CD4-positive, alpha-beta T cell treated with Interleukin-4 for 1 hour (primary cell): Measurements from ENCODE around the gene IFNG.
A peak's percentile ranks its signal among the peaks of the same experiment; 100 is the strongest.

Experiments used
- DNase-seq, 2 donors: peaks; one replicate each; pipeline ENCODE4 v3.0.0-alpha.2; 2020 to 2022

The IFNG gene

DNA sequence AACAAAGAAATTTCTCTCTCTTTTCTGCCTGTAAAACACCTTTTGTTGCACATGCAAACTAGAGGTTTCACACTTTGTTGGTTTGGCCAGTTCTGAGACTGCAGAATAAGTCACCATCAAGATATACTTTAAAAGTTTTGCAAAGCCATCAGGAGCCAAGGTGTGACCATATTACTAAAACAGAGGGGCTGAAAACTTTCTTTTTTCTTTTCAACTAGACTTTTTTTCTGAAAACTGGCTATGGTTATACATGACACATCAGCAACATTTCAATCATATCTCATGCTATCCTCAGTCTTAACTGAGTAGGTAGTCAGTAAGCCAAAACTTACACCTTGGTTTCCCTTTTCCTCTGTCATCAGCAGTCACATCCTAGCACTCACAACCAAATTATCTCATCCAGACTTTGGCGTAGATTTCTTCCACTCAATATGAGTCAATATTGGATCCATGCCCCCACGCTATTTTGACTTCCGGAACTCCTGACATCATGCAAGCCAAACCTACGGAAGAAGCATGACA is 4.1 kb upstream of the IFNG start:
- peak in 1 of 2 donors; percentile 25 for DNase-seq

- DNase-seq = no peak
Observed at GRCh38 chr12:68162374-68162773, 2.8 kb upstream of the IFNG start.

- DNase-seq = peak; percentile 20 to 77
Observed at GRCh38 chr12:68158432-68158831, 1.1 kb downstream of the IFNG start.

GRCh38 chr12:68157380-68157779 is 2.2 kb downstream of the IFNG start:
- peak in 1 of 2 donors; percentile 24 for DNase-seq

GRCh38 chr12:68156636-68157035 is 2.9 kb downstream of the IFNG start:
- DNase-seq = no peak

DNA sequence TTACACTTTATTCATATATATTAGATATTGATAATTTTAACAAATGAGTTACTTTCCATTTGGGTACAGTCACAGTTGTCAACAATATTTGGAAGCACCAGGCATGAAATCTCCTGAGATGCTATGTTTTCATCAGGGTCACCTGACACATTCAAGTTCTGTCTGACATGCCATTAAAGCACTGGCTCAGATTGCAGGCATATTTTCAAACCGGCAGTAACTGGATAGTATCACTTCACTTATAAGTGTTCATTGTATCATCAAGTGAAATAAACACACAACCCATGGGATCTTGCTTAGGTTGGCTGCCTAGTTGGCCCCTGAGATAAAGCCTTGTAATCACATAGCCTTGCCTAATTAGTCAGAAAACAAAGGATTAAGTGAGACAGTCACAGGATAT is 4.8 kb downstream of the IFNG start:
- no peak for DNase-seq

GRCh38 chr12:68148261-68148951 is 11.1 kb downstream of the IFNG start:
- DNase-seq = no peak

DNA sequence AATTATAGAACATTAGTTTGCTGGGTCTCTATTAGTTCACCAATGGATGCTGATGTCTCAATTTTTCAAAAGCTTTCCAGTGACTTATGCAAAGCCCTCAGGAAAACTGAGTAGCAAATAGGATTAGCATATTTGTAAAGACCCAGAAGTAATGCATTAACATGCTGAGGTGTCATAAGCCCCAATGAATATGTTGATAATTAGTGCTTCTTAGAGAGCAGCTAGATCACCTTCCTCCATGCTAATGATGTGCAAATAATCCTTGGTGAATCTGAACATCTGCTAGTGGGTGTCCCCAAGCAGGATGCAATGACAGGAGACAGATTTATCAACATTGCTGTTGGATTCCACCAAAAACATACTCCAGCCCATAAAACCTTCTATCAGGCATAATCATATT is 19.0 kb downstream of the IFNG start:
- DNase-seq = no peak

DNA sequence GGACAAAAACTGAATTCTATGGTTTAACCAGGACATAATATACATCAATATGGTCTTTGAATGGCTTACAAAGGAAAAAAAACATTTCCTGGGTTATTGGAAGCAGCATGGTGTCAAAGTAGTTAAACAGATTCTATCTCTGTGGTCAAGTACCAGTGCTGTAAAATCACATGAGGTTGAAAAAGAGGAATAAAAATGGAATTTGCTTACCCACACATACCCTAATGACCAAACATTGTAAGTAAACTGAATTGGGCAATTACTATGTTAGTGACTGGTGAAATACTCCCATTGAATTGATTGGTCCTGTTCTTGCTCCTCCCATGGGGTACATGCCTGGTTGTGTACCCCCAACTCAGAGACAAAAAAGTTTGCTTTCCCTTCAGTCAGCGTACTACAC is 19.6 kb downstream of the IFNG start:
- no peak for DNase-seq

GRCh38 chr12:68139001-68139400 is 20.5 kb downstream of the IFNG start:
- no peak for DNase-seq

- no peak for DNase-seq
Observed at GRCh38 chr12:68138480-68138879, 21.1 kb downstream of the IFNG start.

DNA sequence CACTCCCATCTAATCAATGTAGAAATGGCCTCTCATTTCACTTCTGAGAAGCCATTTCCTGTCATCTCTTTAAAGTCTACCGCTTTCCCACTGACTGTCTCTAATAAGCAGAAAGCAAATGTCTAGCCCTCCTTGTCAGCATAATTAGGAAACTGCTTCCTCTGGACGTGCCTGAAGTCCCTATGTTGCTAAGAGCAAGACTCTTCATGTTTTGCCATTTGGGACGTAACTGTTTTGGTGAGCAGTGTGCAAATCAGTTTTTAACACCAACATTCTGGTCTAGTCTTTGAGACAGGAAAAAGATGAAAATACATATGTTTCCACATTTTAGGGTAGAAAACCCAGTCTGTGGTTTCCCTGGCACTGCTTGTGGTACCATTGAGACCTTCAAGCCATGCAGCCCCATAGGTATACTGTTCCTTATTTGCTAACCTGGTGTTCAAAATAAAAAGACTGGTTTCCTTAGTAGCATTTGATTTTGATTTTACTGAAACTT is 22.2 kb downstream of the IFNG start:
- peak in 1 of 2 donors; percentile 25 for DNase-seq

DNA sequence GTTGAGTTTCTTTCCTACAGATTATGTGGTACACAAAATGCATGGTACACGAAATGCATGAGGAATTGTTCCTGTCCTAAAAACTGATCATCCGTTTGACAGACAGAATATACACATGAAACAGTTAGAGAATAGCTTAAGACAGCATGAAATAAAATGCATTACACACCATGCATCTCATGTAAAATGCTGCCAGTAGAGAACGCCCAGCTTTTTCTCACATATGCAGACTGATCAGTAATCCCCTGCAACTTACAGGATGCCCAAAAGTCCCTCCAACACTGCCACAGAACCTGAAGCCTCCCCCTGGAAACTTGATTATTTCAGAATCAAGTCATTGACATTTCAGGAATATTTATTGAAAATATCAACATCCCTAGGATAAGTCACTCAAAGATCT is 24.0 kb downstream of the IFNG start:
- no peak for DNase-seq

GRCh38 chr12:68131867-68132414 is 27.6 kb downstream of the IFNG start:
- no peak for DNase-seq

- no peak for DNase-seq
Observed at GRCh38 chr12:68129979-68130378, 29.6 kb downstream of the IFNG start.

DNA sequence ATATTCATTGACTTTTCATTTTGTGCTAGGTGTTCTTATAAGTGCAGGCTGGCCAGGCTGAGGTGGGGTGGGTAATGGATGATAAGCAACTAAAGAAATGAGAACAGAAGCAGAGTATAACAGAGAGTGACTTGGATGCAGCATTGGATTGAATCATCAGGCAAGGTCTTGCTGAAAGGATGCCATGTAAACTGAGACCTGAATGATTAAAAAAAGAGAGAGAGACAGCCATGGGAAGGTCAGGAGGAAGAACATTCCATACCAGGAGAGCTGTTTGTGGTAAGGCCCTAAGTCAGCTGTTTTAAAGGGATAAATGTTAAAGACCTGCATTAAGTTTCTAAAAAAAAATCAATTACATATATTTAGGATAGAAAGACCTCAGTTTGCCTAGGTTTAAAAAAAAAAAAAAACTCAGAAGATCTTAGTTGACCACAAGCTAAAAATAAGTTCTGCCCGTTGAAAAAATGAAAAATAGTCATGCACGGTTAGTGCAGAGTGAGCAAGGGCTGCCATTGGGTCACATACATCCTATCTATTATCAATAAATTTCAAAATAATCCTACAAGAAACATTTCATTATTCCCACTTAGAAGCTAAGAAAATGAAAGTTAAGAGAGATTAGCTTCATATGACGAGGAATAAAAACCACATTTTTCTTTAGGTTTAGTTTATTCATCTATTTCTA is 37.2 kb downstream of the IFNG start:
- DNase-seq = no peak

DNA sequence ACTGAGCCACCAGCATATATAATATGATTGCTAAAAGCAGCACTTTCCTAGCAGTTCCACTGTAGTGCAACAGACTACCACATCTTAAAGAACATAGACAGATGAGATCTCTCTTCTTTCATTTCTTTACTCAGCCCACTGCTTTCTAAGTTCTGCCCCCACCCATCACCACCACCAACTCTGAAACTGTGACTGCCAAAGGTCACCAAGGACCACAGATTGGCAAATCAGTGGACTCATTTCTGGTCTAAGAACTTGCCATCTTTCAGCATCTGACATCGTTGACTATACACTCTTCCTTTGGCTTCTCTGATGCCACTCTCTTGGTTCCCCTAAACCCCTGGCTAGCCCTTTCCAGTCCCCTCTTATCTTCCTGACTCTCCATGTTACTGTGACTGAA is 38.4 kb downstream of the IFNG start:
- no peak for DNase-seq

DNA sequence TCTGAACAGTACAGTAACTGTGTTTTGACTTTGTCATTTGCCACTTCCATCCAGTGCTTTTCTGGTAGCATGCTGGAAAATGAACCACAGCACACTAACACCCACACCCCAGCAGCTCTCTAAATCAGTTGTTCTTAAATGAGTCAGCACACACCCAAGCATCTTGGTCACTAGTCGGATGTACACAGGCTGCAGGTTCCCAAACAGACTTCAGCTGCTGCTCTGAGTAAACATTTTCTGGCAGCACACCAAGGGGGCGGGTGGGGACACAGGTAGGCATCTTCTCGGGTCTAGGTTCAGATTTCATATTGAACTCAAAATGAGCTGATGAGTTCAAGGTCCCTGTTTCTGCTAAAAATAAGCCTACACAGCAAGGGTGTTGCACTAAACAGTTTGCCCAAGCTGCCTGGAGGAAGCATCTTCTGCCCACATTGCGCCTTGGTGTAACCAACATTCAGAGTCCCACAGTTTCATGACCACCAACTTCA is 39.8 kb downstream of the IFNG start:
- DNase-seq = peak; percentile 22 to 51

GRCh38 chr12:68119250-68119649 is 40.3 kb downstream of the IFNG start:
- DNase-seq = peak in 1 of 2 donors; percentile 16

DNA sequence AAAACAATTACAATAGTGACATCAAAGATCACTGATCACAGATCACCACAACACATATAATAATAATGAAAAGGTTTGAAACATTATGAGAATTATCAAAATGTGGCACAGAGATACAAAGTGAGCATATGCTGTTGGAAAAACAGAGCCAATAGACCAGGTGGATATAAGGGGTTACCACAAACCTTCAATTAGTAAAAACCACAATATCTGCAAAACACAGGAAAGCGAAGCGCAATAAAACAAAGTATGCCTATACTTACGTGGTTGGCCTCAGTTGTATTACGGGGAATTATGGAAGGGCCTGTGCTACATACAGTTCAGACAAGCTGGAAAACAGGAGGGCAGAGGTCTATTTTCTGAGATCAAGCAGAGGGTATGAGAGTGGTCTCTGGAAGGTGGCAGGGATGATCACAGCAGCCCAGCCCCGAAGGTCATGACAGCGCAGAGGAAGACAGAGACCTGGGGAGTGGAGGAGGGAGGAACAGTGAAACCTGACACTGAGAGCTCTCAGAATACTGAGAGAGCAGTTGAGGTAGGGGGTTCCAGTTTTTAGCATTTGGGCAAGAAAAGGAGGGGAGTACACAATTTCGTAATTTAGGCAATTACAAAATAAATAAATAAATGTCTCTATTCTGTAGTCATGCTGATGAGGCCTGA is 41.3 kb downstream of the IFNG start:
- peak in 1 of 2 donors; percentile 21 for DNase-seq

DNA sequence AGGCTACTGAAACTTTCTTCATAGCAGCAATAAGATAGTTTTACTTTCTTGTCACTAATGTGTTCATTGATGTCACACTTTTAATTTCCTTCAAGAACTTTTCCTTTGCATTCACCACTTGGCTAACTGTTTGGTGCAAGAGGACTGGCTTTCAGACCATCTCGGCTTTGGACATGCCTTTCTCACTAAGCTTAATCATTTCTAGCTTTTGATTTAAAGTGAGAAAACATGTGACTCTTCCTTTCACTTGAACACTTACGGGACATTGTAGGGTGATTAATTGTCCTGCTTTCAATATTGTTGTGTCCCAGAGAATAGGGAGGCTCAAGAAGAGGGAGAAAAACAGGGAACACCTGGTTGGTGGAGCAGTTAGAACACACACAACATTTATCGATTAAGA is 41.9 kb downstream of the IFNG start:
- no peak for DNase-seq

- DNase-seq = no peak
Observed at GRCh38 chr12:68115281-68115680, 44.3 kb downstream of the IFNG start.

DNA sequence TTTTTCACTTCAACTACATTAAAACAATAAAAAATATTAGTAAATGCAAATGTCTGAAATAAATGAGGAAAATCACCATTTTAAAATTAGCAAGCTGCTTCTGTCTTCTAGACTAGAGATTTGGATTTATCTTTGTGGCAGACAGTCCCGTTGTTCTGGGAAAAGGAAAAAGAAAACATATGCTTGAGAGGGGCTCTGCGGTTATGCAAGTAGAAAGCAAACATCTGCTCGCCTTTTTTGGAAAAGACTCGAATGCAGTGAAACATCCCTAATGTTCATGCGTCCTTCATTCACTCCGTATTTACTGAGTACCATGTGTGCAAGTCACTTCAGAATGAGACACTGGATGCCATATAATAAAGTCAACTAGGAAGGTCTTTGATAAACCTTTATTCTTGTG is 44.9 kb downstream of the IFNG start:
- DNase-seq = no peak
